ENCODE data around the gene DAP. TPM values are rescaled to one million over a fixed set of nuclear protein-coding genes. Genes with fewer than 3 reads are reported as not detected.

DAP gene
- total and polyA plus RNA-seq, 2 donors = 14.1 to 34.4 TPM

DNA sequence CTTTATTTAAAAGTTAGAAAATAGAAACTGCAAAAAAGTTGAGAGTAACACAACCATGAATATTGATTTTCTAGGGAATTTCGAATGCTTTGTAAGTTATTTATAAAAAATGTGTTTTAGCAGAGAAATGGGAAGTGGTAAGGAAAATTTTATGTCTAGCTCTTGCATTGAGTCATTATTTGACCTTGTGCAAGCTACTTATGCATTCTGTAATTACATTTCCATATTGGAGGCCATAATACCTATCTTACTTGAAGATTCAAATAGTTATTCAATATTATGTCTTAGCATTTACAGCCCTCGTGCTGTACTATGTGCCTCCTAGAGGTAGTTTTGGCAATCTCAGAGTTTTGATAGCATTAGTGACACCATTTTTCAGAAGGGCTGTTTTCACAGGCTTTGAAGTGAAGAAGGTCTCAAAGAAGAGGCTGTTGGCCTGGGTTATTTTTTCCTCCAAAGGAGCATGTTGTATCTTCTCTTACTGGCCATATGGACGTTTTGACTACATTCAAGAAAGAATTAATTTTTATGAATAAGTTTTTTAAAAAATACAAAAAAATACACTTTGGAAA is 7.4 kb upstream of the DAP start:
- Histone ChIP-seq H3K9me3 (ENCODE audit: control insufficient read depth in 2 of 2, insufficient read depth in 1 of 2, low read length in 1 of 2) (no peaks in the 10 kb centered on the region), H3K4me1 (ENCODE audit: control insufficient read depth in 2 of 2, insufficient read depth in 2 of 2, low read length in 2 of 2) (no peaks in the 10 kb centered on the region), H3K4me3 (ENCODE audit: low read length in 2 of 2) (no peak overlapping the region), H3K27me3 (ENCODE audit: control insufficient read depth in 2 of 2, insufficient read depth in 1 of 2, low read length in 1 of 2) (no peaks in the 10 kb centered on the region), H3K27ac (ENCODE audit: low read depth in 1 of 2, low read length in 1 of 2) (no peak overlapping the region), H3K36me3 (ENCODE audit: control insufficient read depth in 2 of 2, insufficient read depth in 2 of 2, low read length in 1 of 2) (no peaks in the 10 kb centered on the region)
- no peak for DNase-seq (ENCODE audit: low read depth in 6 of 9, low spot score in 9 of 9)
- WGBS = 91% methylated on average over 3 of the region's 3 CpGs

GRCh38 chr5:10762776-10763500 is 1.9 kb upstream of the DAP start:
- H3K4me3 ChIP-seq (ENCODE audit: low read length in 2 of 2) = no peak overlapping the region
- H3K27me3 ChIP-seq (ENCODE audit: control insufficient read depth in 2 of 2, insufficient read depth in 1 of 2, low read length in 1 of 2) = no peaks in the 10 kb centered on the region
- H3K27ac ChIP-seq (ENCODE audit: low read depth in 1 of 2, low read length in 1 of 2) = peak overlapping the region in 1 of 2 donors; percentile 77
- no peaks in the 10 kb centered on the region for H3K36me3 ChIP-seq (ENCODE audit: control insufficient read depth in 2 of 2, insufficient read depth in 2 of 2, low read length in 1 of 2)
- peaks cover 8 to 32% of the 10 kb centered on the region in 2 donors for H3K4me1 ChIP-seq (ENCODE audit: control insufficient read depth in 2 of 2, insufficient read depth in 2 of 2, low read length in 2 of 2)
- no peaks in the 10 kb centered on the region for H3K9me3 ChIP-seq (ENCODE audit: control insufficient read depth in 2 of 2, insufficient read depth in 1 of 2, low read length in 1 of 2)
- WGBS = 51% methylated on average over 10 of the region's 10 CpGs
- DNase-seq (ENCODE audit: low read depth in 6 of 9, low spot score in 9 of 9) = peak; percentile 26 to 81 (median 50)

- H3K36me3 ChIP-seq (ENCODE audit: control insufficient read depth in 2 of 2, insufficient read depth in 2 of 2, low read length in 1 of 2) = no peaks in the 10 kb centered on the region
- H3K4me1 ChIP-seq (ENCODE audit: control insufficient read depth in 2 of 2, insufficient read depth in 2 of 2, low read length in 2 of 2) = peaks cover 8 to 32% of the 10 kb centered on the region in 2 donors
- H3K9me3 ChIP-seq (ENCODE audit: control insufficient read depth in 2 of 2, insufficient read depth in 1 of 2, low read length in 1 of 2) = no peaks in the 10 kb centered on the region
- WGBS = 74% methylated on average over 17 of the region's 17 CpGs
- no peaks in the 10 kb centered on the region for H3K27me3 ChIP-seq (ENCODE audit: control insufficient read depth in 2 of 2, insufficient read depth in 1 of 2, low read length in 1 of 2)
- peak overlapping the region; percentile 54 to 80 for H3K4me3 ChIP-seq (ENCODE audit: low read length in 2 of 2)
- DNase-seq (ENCODE audit: low read depth in 6 of 9, low spot score in 9 of 9) = peak in 6 of 9 donors; percentile 6 to 28 (median 10)
- peak overlapping the region; percentile 85 to 92 for H3K27ac ChIP-seq (ENCODE audit: low read depth in 1 of 2, low read length in 1 of 2)
Observed at GRCh38 chr5:10761933-10762775, 1.1 kb upstream of the DAP start.

DNA sequence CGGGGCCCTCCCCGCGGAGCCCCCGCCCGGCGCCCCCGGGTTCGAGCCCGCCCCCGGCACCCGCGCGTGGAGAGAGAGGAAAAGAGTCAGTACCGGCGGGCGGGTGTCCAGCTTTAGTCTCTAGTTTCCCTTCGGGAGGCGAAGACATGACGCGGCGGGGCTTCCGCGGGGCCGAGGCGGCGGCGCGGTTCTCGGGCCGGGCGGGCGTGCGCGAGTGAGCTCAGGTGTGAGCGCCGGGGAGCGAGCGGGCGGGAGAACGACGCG is 181 bp downstream of the DAP start:
- Histone ChIP-seq H3K27me3 (ENCODE audit: control insufficient read depth in 2 of 2, insufficient read depth in 1 of 2, low read length in 1 of 2) (no peaks in the 10 kb centered on the region), H3K4me3 (ENCODE audit: low read length in 2 of 2) (peak overlapping the region; percentile 55 to 80), H3K36me3 (ENCODE audit: control insufficient read depth in 2 of 2, insufficient read depth in 2 of 2, low read length in 1 of 2) (no peaks in the 10 kb centered on the region), H3K27ac (ENCODE audit: low read depth in 1 of 2, low read length in 1 of 2) (peak overlapping the region in 1 of 2 donors; percentile 89), H3K4me1 (ENCODE audit: control insufficient read depth in 2 of 2, insufficient read depth in 2 of 2, low read length in 2 of 2) (peaks cover 8 to 32% of the 10 kb centered on the region in 2 donors), H3K9me3 (ENCODE audit: control insufficient read depth in 2 of 2, insufficient read depth in 1 of 2, low read length in 1 of 2) (no peaks in the 10 kb centered on the region)
- no peak for DNase-seq (ENCODE audit: low read depth in 6 of 9, low spot score in 9 of 9)
- 1% methylated on average over 42 of the region's 42 CpGs for WGBS

DNA sequence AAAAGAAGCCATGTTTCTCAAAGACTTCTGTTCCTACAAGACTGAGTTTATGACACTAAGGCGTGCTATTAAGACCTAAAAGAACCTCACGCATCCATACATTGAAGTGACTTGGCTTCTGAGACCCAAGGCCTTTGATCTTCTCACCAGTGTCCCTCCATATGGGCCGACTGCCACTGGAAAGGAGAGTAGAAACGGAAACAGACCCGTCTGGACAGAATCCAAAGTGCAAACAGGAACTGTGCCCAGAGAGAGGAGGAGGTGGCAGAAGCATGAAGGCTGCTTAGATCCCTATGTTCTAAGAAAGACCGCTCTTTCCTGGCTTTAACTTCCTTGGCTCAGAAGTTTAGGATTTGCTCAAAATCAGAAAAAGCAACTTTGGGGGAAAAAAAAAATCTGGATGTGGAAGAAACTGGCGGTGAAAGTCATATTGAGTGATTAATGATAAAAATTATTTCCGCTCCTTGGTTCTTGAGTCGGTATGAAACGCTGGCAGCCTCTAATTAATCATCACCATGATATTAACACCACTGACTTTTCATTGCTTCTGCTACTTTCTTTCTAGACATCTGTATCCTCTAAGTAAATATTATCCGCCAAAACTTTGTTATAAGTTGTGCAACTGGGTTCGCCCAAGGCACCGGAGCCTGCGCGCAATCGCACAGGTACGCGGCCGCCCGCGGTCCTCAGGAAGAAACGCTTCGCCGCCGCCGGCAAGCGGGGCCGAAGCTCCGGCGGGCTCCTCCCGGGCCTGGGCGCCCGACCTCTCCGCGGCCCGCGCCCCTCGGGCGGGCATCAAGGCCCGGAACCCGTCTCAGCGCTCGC is 726 bp downstream of the DAP start:
- Histone ChIP-seq H3K9me3 (ENCODE audit: control insufficient read depth in 2 of 2, insufficient read depth in 1 of 2, low read length in 1 of 2) (no peaks in the 10 kb centered on the region), H3K4me1 (ENCODE audit: control insufficient read depth in 2 of 2, insufficient read depth in 2 of 2, low read length in 2 of 2) (peaks cover 8 to 32% of the 10 kb centered on the region in 2 donors), H3K36me3 (ENCODE audit: control insufficient read depth in 2 of 2, insufficient read depth in 2 of 2, low read length in 1 of 2) (no peaks in the 10 kb centered on the region), H3K27me3 (ENCODE audit: control insufficient read depth in 2 of 2, insufficient read depth in 1 of 2, low read length in 1 of 2) (no peaks in the 10 kb centered on the region), H3K27ac (ENCODE audit: low read depth in 1 of 2, low read length in 1 of 2) (peak overlapping the region; percentile 73 to 89), H3K4me3 (ENCODE audit: low read length in 2 of 2) (peak overlapping the region; percentile 55 to 80)
- DNase-seq (ENCODE audit: low read depth in 6 of 9, low spot score in 9 of 9) = peak in 6 of 9 donors; percentile 15 to 47 (median 22)
- 2% methylated on average over 43 of the region's 43 CpGs for WGBS

GRCh38 chr5:10759111-10759510 is 1.9 kb downstream of the DAP start:
- H3K36me3 ChIP-seq (ENCODE audit: control insufficient read depth in 2 of 2, insufficient read depth in 2 of 2, low read length in 1 of 2) = peaks cover 0 to 4% of the 10 kb centered on the region in 2 donors
- H3K27me3 ChIP-seq (ENCODE audit: control insufficient read depth in 2 of 2, insufficient read depth in 1 of 2, low read length in 1 of 2) = no peaks in the 10 kb centered on the region
- H3K27ac ChIP-seq (ENCODE audit: low read depth in 1 of 2, low read length in 1 of 2) = no peak overlapping the region
- peaks cover 8 to 32% of the 10 kb centered on the region in 2 donors for H3K4me1 ChIP-seq (ENCODE audit: control insufficient read depth in 2 of 2, insufficient read depth in 2 of 2, low read length in 2 of 2)
- over 99% methylated on average over 6 of the region's 6 CpGs for WGBS
- no peak overlapping the region for H3K4me3 ChIP-seq (ENCODE audit: low read length in 2 of 2)
- H3K9me3 ChIP-seq (ENCODE audit: control insufficient read depth in 2 of 2, insufficient read depth in 1 of 2, low read length in 1 of 2) = no peaks in the 10 kb centered on the region
- no peak for DNase-seq (ENCODE audit: low read depth in 6 of 9, low spot score in 9 of 9)

- no peak overlapping the region for H3K27ac ChIP-seq (ENCODE audit: low read depth in 1 of 2, low read length in 1 of 2)
- no peak overlapping the region for H3K4me3 ChIP-seq (ENCODE audit: low read length in 2 of 2)
- DNase-seq (ENCODE audit: low read depth in 6 of 9, low spot score in 9 of 9) = no peak
- no peaks in the 10 kb centered on the region for H3K9me3 ChIP-seq (ENCODE audit: control insufficient read depth in 2 of 2, insufficient read depth in 1 of 2, low read length in 1 of 2)
- WGBS = 99% methylated on average over 7 of the region's 7 CpGs
- H3K36me3 ChIP-seq (ENCODE audit: control insufficient read depth in 2 of 2, insufficient read depth in 2 of 2, low read length in 1 of 2) = peaks cover 1 to 10% of the 10 kb centered on the region in 2 donors
- peaks cover 8 to 30% of the 10 kb centered on the region in 2 donors for H3K4me1 ChIP-seq (ENCODE audit: control insufficient read depth in 2 of 2, insufficient read depth in 2 of 2, low read length in 2 of 2)
- no peaks in the 10 kb centered on the region for H3K27me3 ChIP-seq (ENCODE audit: control insufficient read depth in 2 of 2, insufficient read depth in 1 of 2, low read length in 1 of 2)
Observed at GRCh38 chr5:10757922-10758555, 3.0 kb downstream of the DAP start.

DNA sequence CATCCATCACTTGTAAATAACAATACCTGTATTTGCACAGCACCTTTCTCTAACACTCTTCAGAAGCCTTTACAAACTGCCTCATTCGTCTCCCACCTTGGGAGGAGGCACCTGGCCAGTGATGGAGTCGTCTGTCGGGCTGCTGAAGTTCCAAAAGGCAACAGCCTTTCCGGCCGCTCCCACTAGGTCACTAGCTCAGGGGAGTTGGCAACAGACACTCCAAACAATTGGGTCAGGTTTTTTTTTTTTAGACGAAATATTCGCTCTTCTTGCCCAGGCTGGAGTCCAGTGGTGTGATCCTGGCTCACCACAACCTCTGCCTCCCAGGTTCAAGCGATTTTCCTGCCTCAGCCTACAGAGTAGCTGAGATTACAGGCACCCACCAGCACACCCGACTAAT is 4.0 kb downstream of the DAP start:
- H3K27ac ChIP-seq (ENCODE audit: low read depth in 1 of 2, low read length in 1 of 2) = no peak overlapping the region
- H3K4me3 ChIP-seq (ENCODE audit: low read length in 2 of 2) = no peak overlapping the region

More for the DNA sequence above, 4.0 kb downstream of the DAP start:
- no peaks in the 10 kb centered on the region for H3K27me3 ChIP-seq (ENCODE audit: control insufficient read depth in 2 of 2, insufficient read depth in 1 of 2, low read length in 1 of 2)
- 96% methylated on average over 9 of the region's 9 CpGs for WGBS
- no peaks in the 10 kb centered on the region for H3K9me3 ChIP-seq (ENCODE audit: control insufficient read depth in 2 of 2, insufficient read depth in 1 of 2, low read length in 1 of 2)
- no peak for DNase-seq (ENCODE audit: low read depth in 6 of 9, low spot score in 9 of 9)
- peaks cover 8 to 16% of the 10 kb centered on the region in 2 donors for H3K36me3 ChIP-seq (ENCODE audit: control insufficient read depth in 2 of 2, insufficient read depth in 2 of 2, low read length in 1 of 2)
- H3K4me1 ChIP-seq (ENCODE audit: control insufficient read depth in 2 of 2, insufficient read depth in 2 of 2, low read length in 2 of 2) = peaks cover 4 to 20% of the 10 kb centered on the region in 2 donors

All from thymus (tissue), 11 donors.